PFSK-1 (cell line): ENCODE data around the gene LAMC3.

Experiments used
- FOXP2 ChIP-seq: optimal IDR thresholded peaks from 2 replicates; pipeline ENCODE3; 2011; ENCODE audit warnings: borderline replicate concordance, control low read depth, inconsistent platforms; ENCODE audit not compliant: insufficient read depth; ENCODE audit errors: extremely low read length, extremely low read depth
- POLR2AphosphoS5 ChIP-seq: IDR thresholded peaks from 2 replicates; pipeline ENCODE4 v1.6.1; 2012; ENCODE audit warnings: low read depth, mild to moderate bottlenecking, control low read depth, low read length, moderate library complexity
- REST ChIP-seq, 2 experiments: IDR thresholded peaks; 2 replicates each; pipeline versions ENCODE4 v1.6.1 to v1.8.0; 2011 to 2012; ENCODE audit warnings: low read depth in 2 of 2, low read length in 2 of 2, control low read depth in 1 of 2, inconsistent platforms in 1 of 2, mild to moderate bottlenecking in 1 of 2, moderate library complexity in 1 of 2; ENCODE audit not compliant: insufficient read depth in 1 of 2
- SIN3A ChIP-seq: IDR thresholded peaks from 2 replicates; pipeline ENCODE4 v1.6.1; 2012; ENCODE audit warnings: mild to moderate bottlenecking, low read length, moderate library complexity, borderline replicate concordance; ENCODE audit not compliant: insufficient read depth
- TAF1 ChIP-seq: IDR thresholded peaks from 2 replicates; pipeline ENCODE4 v1.6.1; 2012; ENCODE audit warnings: low read length, control low read depth, borderline replicate concordance; ENCODE audit not compliant: insufficient read depth

Gene LAMC3

GRCh38 chr9:130999245-130999623 lies 9.7 kb upstream of the LAMC3 start:
- TF ChIP-seq POLR2AphosphoS5 (no peak), TAF1 (no peak), FOXP2 (no peak), SIN3A (no peak), REST (IDR thresholded peaks at IDR 0.05; ENCODE audit: insufficient read depth in 1 of 2, low read depth in 2 of 2, low read length in 2 of 2) (no peak)

- no peak for TF ChIP-seq FOXP2
- no peak for TF ChIP-seq REST (IDR thresholded peaks at IDR 0.05; ENCODE audit: insufficient read depth in 1 of 2, low read depth in 2 of 2, low read length in 2 of 2)
Measured at GRCh38 chr9:131001021-131001420, 8.0 kb upstream of the LAMC3 start.

GRCh38 chr9:131001990-131002389 lies 7.0 kb upstream of the LAMC3 start:
- TF ChIP-seq POLR2AphosphoS5: no peak
- no peak for TF ChIP-seq FOXP2
- no peak for TF ChIP-seq TAF1
- TF ChIP-seq SIN3A: no peak

- no peak for TF ChIP-seq SIN3A
Measured at GRCh38 chr9:131006601-131007000, 2.4 kb upstream of the LAMC3 start.

- TF ChIP-seq SIN3A: no peak
- TF ChIP-seq TAF1: no peak
- TF ChIP-seq FOXP2: no peak
- TF ChIP-seq POLR2AphosphoS5: no peak
- no peak for TF ChIP-seq REST (IDR thresholded peaks at IDR 0.05; ENCODE audit: insufficient read depth in 1 of 2, low read depth in 2 of 2, low read length in 2 of 2)
Measured at GRCh38 chr9:131008086-131008485, 888 bp upstream of the LAMC3 start.

GRCh38 chr9:131008563-131008908 lies 438 bp upstream of the LAMC3 start:
- TF ChIP-seq REST (IDR thresholded peaks at IDR 0.05; ENCODE audit: insufficient read depth in 1 of 2, low read depth in 2 of 2, low read length in 2 of 2): no peak
- TF ChIP-seq POLR2AphosphoS5: no peak
- TF ChIP-seq FOXP2: no peak
- TF ChIP-seq SIN3A: no peak
- no peak for TF ChIP-seq TAF1
